ENCODE results near the gene ZNF831.

DNA sequence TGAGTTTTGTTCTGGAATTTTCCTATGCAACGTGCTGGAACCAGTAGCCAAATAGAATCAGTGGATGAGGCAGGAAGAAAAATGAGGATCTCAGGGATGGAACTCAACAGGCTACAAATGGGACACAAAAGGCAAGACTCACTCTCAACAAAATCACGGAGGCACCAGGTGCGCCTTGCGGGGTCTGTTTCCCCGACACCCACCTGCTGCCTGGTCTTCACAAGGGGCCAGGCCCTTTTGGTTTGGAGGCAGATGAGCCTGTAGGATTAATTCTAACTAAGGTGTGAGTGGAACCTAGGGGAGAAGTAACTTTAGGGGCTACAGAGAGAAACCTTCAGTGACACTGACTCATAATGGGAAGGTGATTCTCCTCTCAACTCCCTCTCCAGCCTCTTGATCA lies 56.5 kb downstream of the ZNF831 start:
- TF ChIP-seq, protein P1, sequence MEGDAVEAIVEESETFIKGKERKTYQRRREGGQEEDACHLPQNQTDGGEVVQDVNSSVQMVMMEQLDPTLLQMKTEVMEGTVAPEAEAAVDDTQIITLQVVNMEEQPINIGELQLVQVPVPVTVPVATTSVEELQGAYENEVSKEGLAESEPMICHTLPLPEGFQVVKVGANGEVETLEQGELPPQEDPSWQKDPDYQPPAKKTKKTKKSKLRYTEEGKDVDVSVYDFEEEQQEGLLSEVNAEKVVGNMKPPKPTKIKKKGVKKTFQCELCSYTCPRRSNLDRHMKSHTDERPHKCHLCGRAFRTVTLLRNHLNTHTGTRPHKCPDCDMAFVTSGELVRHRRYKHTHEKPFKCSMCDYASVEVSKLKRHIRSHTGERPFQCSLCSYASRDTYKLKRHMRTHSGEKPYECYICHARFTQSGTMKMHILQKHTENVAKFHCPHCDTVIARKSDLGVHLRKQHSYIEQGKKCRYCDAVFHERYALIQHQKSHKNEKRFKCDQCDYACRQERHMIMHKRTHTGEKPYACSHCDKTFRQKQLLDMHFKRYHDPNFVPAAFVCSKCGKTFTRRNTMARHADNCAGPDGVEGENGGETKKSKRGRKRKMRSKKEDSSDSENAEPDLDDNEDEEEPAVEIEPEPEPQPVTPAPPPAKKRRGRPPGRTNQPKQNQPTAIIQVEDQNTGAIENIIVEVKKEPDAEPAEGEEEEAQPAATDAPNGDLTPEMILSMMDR (IDR thresholded peaks at IDR 0.05), result no peak
- TF ChIP-seq POLR2A (IDR thresholded peaks at IDR 0.05), result no peak
- no peak for TF ChIP-seq EP300 (IDR thresholded peaks at IDR 0.05)

Measured in suprapubic skin (tissue), 3 donors.